ENCODE measurements around the gene FRA10AC1. TPM values are rescaled to one million over a fixed set of nuclear protein-coding genes. Genes with fewer than 3 reads are reported as not detected.

The FRA10AC1 gene
- total RNA-seq, 1 experiment from 2014 or later = 12.4 TPM

GRCh38 chr10:93666030-93666429, 36.4 kb downstream of the FRA10AC1 start:
- Histone ChIP-seq H3K79me1 (ENCODE audit: insufficient read depth, low read depth, low read length, poor library complexity, severe bottlenecking) (no peaks in the 10 kb centered on the region), H4K20me1 (ENCODE audit: control insufficient read depth, insufficient read depth, insufficient read length) (no peaks in the 10 kb centered on the region), H3T11ph (ENCODE audit: low read length) (no peak overlapping the region), H3K79me2 (ENCODE audit: insufficient read depth, low read length) (no peaks in the 10 kb centered on the region), H3K27ac (ENCODE audit: insufficient read length, low read depth, low read length) (no peak overlapping the region), H2BK15ac (ENCODE audit: low read depth, low read length) (no peak overlapping the region), H3K9me3 (ENCODE audit: control insufficient read depth, low read depth, low read length) (no peaks in the 10 kb centered on the region), H3K4me1 (ENCODE audit: insufficient read depth, low read length) (no peaks in the 10 kb centered on the region), H3K56ac (ENCODE audit: insufficient read length, low read depth, low read length) (no peak overlapping the region), H2AK5ac (ENCODE audit: insufficient read length, low read length) (no peak overlapping the region), H3K23ac (ENCODE audit: insufficient read length, low read depth, low read length) (no peak overlapping the region), H3K4me2 (ENCODE audit: insufficient read depth, insufficient read length, low read length) (no peak overlapping the region), H4K8ac (replicated peaks; ENCODE audit: insufficient read length, low read depth, low read length) (no peak overlapping the region), H4K5ac (ENCODE audit: insufficient read length, low read depth, low read length) (no peak overlapping the region), H3K27me3 (ENCODE audit: insufficient read depth, low read length) (no peaks in the 10 kb centered on the region), H2BK5ac (ENCODE audit: insufficient read length, low read length) (no peak overlapping the region), H3K14ac (ENCODE audit: insufficient read depth, low read length) (no peak overlapping the region), H4K91ac (ENCODE audit: insufficient read length, low read depth, low read length) (no peak overlapping the region), H3K4ac (ENCODE audit: low read depth, low read length) (no peak overlapping the region), H2AFZ (ENCODE audit: low read length) (no peak overlapping the region), H3K18ac (ENCODE audit: insufficient read length, low read depth, low read length) (no peak overlapping the region), H3K23me2 (ENCODE audit: insufficient read length, low read depth, low read length, poor library complexity, severe bottlenecking) (no peaks in the 10 kb centered on the region), H2BK120ac (ENCODE audit: low read depth, low read length, poor library complexity, severe bottlenecking) (no peak overlapping the region), H2BK20ac (ENCODE audit: low read depth, low read length, poor library complexity, severe bottlenecking) (no peak overlapping the region), H3K9ac (ENCODE audit: extremely low read depth, insufficient read length, low read length) (no peak overlapping the region), H2BK12ac (ENCODE audit: insufficient read length, low read depth, low read length) (no peak overlapping the region)
- no peak for DNase-seq
- Mint-ChIP-seq H3K36me3 (ENCODE audit: insufficient read depth in 1 of 3, low read depth in 3 of 3) (peaks cover 2 to 32% (median 18%) of the 10 kb centered on the region in 3 experiments; a peak in 5 of 7 replicates), H3K27me3 (ENCODE audit: low read depth) (no peaks in the 10 kb centered on the region), H3K4me3 (no peak overlapping the region), H3K4me1 (no peaks in the 10 kb centered on the region), H3K27ac (no peak overlapping the region), H3K9me3 (no peaks in the 10 kb centered on the region)
- WGBS (ENCODE audit: extremely low coverage, insufficient read length, low lambda C conversion rate) = no CpG with 5 or more reads among the region's 4 CpGs
- TF ChIP-seq CTCF (conservative IDR thresholded peaks at IDR 0.05) = no peak
